Mesothelial cell of epicardium (in vitro differentiated cells): Measurements from ENCODE around the gene GPR157. TPM values are rescaled to one million over a fixed set of nuclear protein-coding genes. Genes with fewer than 3 reads are reported as not detected.
"Not testable (repeated sequence)": the region's sequence is repeated elsewhere in the genome, so short reads cannot be mapped to it uniquely, and the experiment has no call there.

ENCODE experiments used
- DNase-seq, 2 experiments: peaks; one replicate each; pipeline ENCODE4 v3.0.0; 2021; ENCODE audit warnings: low spot score in 2 of 2; ENCODE audit not compliant: unreplicated experiment in 2 of 2
- H3K27ac Mint-ChIP-seq: 2 replicates; pipeline ENCODE4 v1.8.0; 2021; ENCODE audit warnings: mixed read lengths
- H3K27me3 Mint-ChIP-seq: 2 replicates; pipeline ENCODE4 v1.8.0; 2021; ENCODE audit warnings: low read depth, mixed read lengths
- H3K36me3 Mint-ChIP-seq: 2 replicates; pipeline ENCODE4 v1.8.0; 2021; ENCODE audit warnings: mixed read lengths
- H3K4me1 Mint-ChIP-seq: 2 replicates; pipeline ENCODE4 v1.8.0; 2021; ENCODE audit warnings: mixed read lengths
- H3K4me3 Mint-ChIP-seq: 2 replicates; pipeline ENCODE4 v1.8.0; 2021; ENCODE audit warnings: mild to moderate bottlenecking, moderate library complexity, mixed read lengths
- H3K9me3 Mint-ChIP-seq: 2 replicates; pipeline ENCODE4 v1.8.0; 2021; ENCODE audit warnings: mixed read lengths
- CTCF ChIP-seq: fragments of 200-600 bp; sonication (generic); IDR thresholded peaks from one replicate; pipeline ENCODE4 v1.5.0; 2021; ENCODE audit warnings: antibody characterized with exemption; ENCODE audit not compliant: unreplicated experiment
- total RNA-seq: library from RNA; stranded (reverse); gene quantifications from 3 replicates; pipeline ENCODE4 v1.2.1, GENCODE V29; 2021

Gene GPR157
- total RNA-seq, 1 donor from 2014 or later = 8.3 TPM

DNA sequence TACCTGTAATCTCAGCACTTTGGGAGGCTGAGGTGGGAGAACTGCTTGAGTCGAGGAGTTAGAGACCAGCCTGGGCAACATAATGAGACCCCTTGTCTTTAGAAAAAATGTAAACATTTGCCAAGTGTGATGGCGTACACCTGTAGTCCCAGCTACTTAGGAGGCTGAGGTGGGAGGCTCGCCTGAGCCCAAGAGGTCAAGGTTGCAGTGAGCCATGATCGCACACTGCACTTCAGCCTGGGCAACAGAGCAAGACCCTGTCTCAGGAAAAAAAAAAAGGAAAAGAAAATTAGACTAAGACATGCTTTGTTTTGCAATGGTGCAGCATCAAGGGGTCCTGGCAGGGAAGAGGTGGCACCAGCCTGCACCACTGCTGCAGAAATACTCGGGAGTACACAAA lies 16.8 kb upstream of the GPR157 start:
- DNase-seq = no peak
- H3K27ac Mint-ChIP-seq = no peak overlapping the region
- H3K27me3 Mint-ChIP-seq = no peaks in the 10 kb centered on the region
- H3K4me1 Mint-ChIP-seq = peaks cover 6% of the 10 kb centered on the region
- H3K4me3 Mint-ChIP-seq = no peak overlapping the region
- H3K9me3 Mint-ChIP-seq = no peaks in the 10 kb centered on the region
- no peak for TF ChIP-seq CTCF
- H3K36me3 Mint-ChIP-seq = peaks cover 1% of the 10 kb centered on the region

DNA sequence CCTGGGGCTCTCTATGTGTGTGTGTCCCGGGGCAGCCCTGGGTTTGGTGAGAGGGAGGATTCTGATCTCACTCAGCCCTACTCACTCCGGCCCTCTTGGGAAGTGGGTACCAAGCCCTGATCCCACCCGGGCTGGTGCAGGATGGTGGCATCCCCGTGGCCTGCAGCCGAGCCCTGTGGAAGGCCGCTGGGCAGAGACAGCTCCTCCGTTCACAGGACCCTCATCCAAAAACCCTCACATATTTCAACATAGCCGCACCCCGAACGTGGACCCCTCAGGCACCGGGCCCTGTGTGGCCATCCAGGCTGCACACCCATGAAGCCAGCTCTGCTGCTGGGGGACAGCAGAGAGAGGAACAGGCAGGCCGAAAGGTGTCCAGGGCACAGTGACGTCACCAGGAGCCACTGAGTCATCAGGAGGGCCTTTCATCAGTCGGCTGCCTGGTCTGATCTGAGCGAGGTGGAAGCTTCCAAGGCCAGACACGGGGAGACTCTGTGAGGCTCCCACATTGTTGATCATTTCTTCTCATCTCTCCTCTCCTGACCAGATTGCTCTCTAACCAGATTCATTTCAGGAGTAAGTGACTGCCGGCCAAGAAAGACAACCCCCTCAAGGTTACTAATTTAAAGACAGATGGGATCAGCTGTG lies 16.2 kb upstream of the GPR157 start:
- Mint-ChIP-seq H3K27ac (no peak overlapping the region), H3K4me3 (no peak overlapping the region), H3K36me3 (peaks cover 1% of the 10 kb centered on the region), H3K27me3 (no peaks in the 10 kb centered on the region), H3K4me1 (peaks cover 6% of the 10 kb centered on the region), H3K9me3 (no peaks in the 10 kb centered on the region)
- TF ChIP-seq CTCF = no peak
- DNase-seq = no peak

DNA sequence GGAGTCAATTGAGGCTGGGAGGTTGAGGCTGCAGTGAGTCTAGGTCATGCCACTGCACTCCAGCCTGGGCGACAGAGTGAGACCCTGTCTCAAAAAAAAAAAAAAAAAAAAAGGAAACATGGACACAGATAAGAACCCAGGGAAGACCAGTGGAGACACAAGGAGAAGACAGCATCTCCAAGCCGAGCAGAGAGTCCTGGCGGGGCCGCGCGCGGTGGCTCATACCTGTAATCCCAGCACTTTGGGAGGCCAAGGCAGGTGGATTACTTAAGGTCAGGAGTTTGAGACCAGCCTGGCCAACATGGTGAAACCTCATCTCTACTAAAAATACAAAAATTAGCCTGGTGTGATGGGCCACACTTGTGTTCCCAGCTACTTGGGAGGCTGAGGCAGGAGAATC lies 15.6 kb upstream of the GPR157 start:
- DNase-seq, H3K4me3 Mint-ChIP-seq, H3K27me3 Mint-ChIP-seq, H3K27ac Mint-ChIP-seq, H3K36me3 Mint-ChIP-seq, H3K9me3 Mint-ChIP-seq, H3K4me1 Mint-ChIP-seq: not testable (repeated sequence)

DNA sequence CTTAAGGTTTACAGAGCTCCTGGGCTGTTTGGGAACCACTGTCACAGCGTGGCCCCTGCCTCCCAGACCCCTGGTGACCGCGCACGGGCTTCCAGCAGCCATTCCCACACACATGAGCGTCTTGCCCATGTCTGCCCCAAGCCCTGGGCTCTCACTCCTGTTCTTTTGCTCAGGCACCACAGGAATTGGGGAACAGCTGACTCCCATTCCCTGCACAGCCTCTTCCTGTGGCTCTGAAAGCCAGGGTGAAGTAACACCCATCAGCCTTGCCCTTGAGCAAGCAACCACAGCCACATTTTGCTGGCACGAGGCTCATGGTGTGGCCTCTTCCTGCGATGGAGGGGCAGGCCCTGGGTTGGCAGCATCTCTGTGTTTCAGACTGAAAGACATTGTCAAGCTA lies 14.3 kb upstream of the GPR157 start:
- H3K27me3 Mint-ChIP-seq = no peaks in the 10 kb centered on the region

GRCh38 chr1:9139930-9140329 lies 11.0 kb upstream of the GPR157 start:
- no peaks in the 10 kb centered on the region for H3K9me3 Mint-ChIP-seq
- no peak for DNase-seq
- peaks cover 1% of the 10 kb centered on the region for H3K36me3 Mint-ChIP-seq
- no peaks in the 10 kb centered on the region for H3K4me1 Mint-ChIP-seq
- H3K4me3 Mint-ChIP-seq = no peak overlapping the region
- no peak overlapping the region for H3K27ac Mint-ChIP-seq
- H3K27me3 Mint-ChIP-seq = no peaks in the 10 kb centered on the region
- TF ChIP-seq CTCF = no peak

More for the DNA sequence above, 14.3 kb upstream of the GPR157 start:
- peaks cover 1% of the 10 kb centered on the region for H3K36me3 Mint-ChIP-seq
- no peak for TF ChIP-seq CTCF
- H3K27ac Mint-ChIP-seq = no peak overlapping the region
- no peaks in the 10 kb centered on the region for H3K9me3 Mint-ChIP-seq
- DNase-seq = no peak
- no peak overlapping the region for H3K4me3 Mint-ChIP-seq
- H3K4me1 Mint-ChIP-seq = no peaks in the 10 kb centered on the region

GRCh38 chr1:9136932-9137331 lies 8.0 kb upstream of the GPR157 start:
- Mint-ChIP-seq H3K27me3 (no peaks in the 10 kb centered on the region), H3K27ac (no peak overlapping the region), H3K9me3 (peaks cover 4% of the 10 kb centered on the region), H3K4me1 (peaks cover 2% of the 10 kb centered on the region), H3K4me3 (no peak overlapping the region), H3K36me3 (peaks cover 1% of the 10 kb centered on the region)
- no peak for DNase-seq
- no peak for TF ChIP-seq CTCF
